Esophagus squamous epithelium (tissue), 4 donors: ENCODE results near the gene TEKT2.

Experiments used
- POLR2A ChIP-seq, 4 donors: fragments of 450-650 bp; IDR thresholded peaks; one replicate each; pipeline ENCODE4 v1.6.1; 2017; ENCODE audit warnings: antibody characterized with exemption in 4 of 4, mild to moderate bottlenecking in 4 of 4, moderate library complexity in 3 of 4
- TF ChIP-seq, protein P1 (sequence below), 6 experiments: fragments of 450-650 bp in 4 of 6; fragments of 200-600 bp in 2 of 6; sonication (generic) in 2 of 6; IDR thresholded peaks; one replicate each; pipeline ENCODE4 v1.5.1; 2016 to 2019; ENCODE audit warnings: antibody characterized with exemption in 6 of 6, mild to moderate bottlenecking in 4 of 6, moderate library complexity in 4 of 6

DNA sequence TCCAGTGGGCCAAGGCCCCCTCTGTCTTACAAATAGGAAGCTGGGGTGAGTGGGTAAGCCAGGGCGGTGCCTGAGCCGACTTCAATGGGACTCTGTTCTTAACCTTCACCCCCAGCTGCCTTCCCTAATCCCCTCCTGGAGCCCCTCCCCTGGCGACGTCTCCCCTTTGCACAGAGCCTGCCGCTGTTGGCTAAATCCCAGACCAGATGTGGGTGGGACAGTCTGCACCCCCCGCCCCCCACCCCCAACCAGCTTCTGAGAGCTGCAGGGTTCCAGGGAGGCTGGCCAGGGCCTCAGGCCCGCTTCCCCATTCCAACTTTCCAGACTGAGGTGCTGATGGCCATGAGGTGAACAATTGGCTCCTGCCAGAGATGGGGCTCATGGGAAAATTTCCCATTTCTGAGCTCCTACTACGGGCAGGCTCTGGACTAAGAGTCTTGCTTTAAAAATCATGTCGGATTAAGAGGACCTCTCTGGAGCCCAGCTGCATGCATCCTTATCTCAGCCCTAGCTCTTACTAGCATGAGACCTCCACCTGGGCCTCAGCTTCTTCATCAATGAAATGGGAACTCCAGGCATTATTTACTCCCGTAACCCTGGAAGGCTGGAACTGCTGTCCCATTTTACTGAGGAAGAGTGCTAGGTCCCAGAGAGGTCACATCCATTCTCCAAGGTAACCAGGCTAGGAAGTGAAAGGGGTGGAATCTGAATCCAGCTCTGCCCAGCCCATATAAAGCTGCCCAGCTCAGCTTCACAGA is 34.7 kb downstream of the TEKT2 start:
- TF ChIP-seq, protein P1, sequence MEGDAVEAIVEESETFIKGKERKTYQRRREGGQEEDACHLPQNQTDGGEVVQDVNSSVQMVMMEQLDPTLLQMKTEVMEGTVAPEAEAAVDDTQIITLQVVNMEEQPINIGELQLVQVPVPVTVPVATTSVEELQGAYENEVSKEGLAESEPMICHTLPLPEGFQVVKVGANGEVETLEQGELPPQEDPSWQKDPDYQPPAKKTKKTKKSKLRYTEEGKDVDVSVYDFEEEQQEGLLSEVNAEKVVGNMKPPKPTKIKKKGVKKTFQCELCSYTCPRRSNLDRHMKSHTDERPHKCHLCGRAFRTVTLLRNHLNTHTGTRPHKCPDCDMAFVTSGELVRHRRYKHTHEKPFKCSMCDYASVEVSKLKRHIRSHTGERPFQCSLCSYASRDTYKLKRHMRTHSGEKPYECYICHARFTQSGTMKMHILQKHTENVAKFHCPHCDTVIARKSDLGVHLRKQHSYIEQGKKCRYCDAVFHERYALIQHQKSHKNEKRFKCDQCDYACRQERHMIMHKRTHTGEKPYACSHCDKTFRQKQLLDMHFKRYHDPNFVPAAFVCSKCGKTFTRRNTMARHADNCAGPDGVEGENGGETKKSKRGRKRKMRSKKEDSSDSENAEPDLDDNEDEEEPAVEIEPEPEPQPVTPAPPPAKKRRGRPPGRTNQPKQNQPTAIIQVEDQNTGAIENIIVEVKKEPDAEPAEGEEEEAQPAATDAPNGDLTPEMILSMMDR (IDR thresholded peaks at IDR 0.05): no peak
- no peak for TF ChIP-seq POLR2A (IDR thresholded peaks at IDR 0.05)
